HCT116 (cell line): ENCODE results near the gene FLYWCH1.

Experiments
- FOSL1 ChIP-seq: IDR thresholded peaks from 2 replicates; pipeline ENCODE4 v1.6.1; 2012; ENCODE audit warnings: low read depth
- MAX ChIP-seq: IDR thresholded peaks from 2 replicates; pipeline ENCODE4 v1.6.1; 2012
- POLR2A ChIP-seq: IDR thresholded peaks from 2 replicates; pipeline ENCODE4 v1.7.0; 2011; ENCODE audit warnings: borderline replicate concordance; ENCODE audit not compliant: insufficient read depth, insufficient read length; ENCODE audit errors: extremely low read depth
- ZNF274 ChIP-seq: fragments of 200-500 bp; sonication (Bioruptor generic); IDR thresholded peaks from 2 replicates; pipeline ENCODE4 v1.6.1; 2014; ENCODE audit warnings: mild to moderate bottlenecking, low read depth, low read length, inconsistent platforms
- TF ChIP-seq, protein P1 (sequence below), 3 experiments: fragments of 200-600 bp in 1 of 3; sonication (generic) in 1 of 3; IDR thresholded peaks in 2 of 3; conservative IDR thresholded peaks in 1 of 3; 2 replicates each; pipeline ENCODE4 v1.5.1; 2012 to 2017; ENCODE audit warnings: low read depth in 2 of 3, low read length in 2 of 3, antibody characterized with exemption in 1 of 3, borderline replicate concordance in 1 of 3, control low read depth in 1 of 3, mild to moderate bottlenecking in 1 of 3, mixed read lengths in 1 of 3, mixed run types in 1 of 3, moderate library complexity in 1 of 3; ENCODE audit not compliant: insufficient read depth in 1 of 3
- TF ChIP-seq, protein P2 (sequence below): IDR thresholded peaks from 2 replicates; pipeline ENCODE4 v1.6.1; 2012; ENCODE audit warnings: low read depth

- TF ChIP-seq POLR2A (peak; percentile 25), MAX (no peak), ZNF274 (no peak), FOSL1 (no peak)
- TF ChIP-seq, protein P1, sequence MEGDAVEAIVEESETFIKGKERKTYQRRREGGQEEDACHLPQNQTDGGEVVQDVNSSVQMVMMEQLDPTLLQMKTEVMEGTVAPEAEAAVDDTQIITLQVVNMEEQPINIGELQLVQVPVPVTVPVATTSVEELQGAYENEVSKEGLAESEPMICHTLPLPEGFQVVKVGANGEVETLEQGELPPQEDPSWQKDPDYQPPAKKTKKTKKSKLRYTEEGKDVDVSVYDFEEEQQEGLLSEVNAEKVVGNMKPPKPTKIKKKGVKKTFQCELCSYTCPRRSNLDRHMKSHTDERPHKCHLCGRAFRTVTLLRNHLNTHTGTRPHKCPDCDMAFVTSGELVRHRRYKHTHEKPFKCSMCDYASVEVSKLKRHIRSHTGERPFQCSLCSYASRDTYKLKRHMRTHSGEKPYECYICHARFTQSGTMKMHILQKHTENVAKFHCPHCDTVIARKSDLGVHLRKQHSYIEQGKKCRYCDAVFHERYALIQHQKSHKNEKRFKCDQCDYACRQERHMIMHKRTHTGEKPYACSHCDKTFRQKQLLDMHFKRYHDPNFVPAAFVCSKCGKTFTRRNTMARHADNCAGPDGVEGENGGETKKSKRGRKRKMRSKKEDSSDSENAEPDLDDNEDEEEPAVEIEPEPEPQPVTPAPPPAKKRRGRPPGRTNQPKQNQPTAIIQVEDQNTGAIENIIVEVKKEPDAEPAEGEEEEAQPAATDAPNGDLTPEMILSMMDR (IDR thresholded peaks at IDR 0.05 in 2 of 3, conservative IDR thresholded peaks at IDR 0.05 in 1 of 3; ENCODE audit: borderline replicate concordance in 1 of 3, insufficient read depth in 1 of 3, low read depth in 2 of 3, low read length in 2 of 3) = no peak
- TF ChIP-seq, protein P2, sequence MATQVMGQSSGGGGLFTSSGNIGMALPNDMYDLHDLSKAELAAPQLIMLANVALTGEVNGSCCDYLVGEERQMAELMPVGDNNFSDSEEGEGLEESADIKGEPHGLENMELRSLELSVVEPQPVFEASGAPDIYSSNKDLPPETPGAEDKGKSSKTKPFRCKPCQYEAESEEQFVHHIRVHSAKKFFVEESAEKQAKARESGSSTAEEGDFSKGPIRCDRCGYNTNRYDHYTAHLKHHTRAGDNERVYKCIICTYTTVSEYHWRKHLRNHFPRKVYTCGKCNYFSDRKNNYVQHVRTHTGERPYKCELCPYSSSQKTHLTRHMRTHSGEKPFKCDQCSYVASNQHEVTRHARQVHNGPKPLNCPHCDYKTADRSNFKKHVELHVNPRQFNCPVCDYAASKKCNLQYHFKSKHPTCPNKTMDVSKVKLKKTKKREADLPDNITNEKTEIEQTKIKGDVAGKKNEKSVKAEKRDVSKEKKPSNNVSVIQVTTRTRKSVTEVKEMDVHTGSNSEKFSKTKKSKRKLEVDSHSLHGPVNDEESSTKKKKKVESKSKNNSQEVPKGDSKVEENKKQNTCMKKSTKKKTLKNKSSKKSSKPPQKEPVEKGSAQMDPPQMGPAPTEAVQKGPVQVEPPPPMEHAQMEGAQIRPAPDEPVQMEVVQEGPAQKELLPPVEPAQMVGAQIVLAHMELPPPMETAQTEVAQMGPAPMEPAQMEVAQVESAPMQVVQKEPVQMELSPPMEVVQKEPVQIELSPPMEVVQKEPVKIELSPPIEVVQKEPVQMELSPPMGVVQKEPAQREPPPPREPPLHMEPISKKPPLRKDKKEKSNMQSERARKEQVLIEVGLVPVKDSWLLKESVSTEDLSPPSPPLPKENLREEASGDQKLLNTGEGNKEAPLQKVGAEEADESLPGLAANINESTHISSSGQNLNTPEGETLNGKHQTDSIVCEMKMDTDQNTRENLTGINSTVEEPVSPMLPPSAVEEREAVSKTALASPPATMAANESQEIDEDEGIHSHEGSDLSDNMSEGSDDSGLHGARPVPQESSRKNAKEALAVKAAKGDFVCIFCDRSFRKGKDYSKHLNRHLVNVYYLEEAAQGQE = no peak
Observed at GRCh38 chr16:2968738-2969544, 57.2 kb downstream of the FLYWCH1 start, which contains the start of gene PAQR4.
